Body of pancreas (tissue), 4 donors: ENCODE results near the gene NME7.

ENCODE experiments used
- CTCF ChIP-seq, 7 experiments: fragments of 450-650 bp in 4 of 7; fragments of 200-600 bp in 3 of 7; sonication (generic) in 3 of 7; IDR thresholded peaks; one replicate each; pipeline ENCODE4 v1.5.1; 2016 to 2019; ENCODE audit warnings: antibody characterized with exemption in 7 of 7
- POLR2A ChIP-seq, 3 donors: fragments of 450-650 bp; IDR thresholded peaks; one replicate each; pipeline ENCODE4 v1.6.1; 2016; ENCODE audit warnings: antibody characterized with exemption in 3 of 3, mild to moderate bottlenecking in 2 of 3

DNA sequence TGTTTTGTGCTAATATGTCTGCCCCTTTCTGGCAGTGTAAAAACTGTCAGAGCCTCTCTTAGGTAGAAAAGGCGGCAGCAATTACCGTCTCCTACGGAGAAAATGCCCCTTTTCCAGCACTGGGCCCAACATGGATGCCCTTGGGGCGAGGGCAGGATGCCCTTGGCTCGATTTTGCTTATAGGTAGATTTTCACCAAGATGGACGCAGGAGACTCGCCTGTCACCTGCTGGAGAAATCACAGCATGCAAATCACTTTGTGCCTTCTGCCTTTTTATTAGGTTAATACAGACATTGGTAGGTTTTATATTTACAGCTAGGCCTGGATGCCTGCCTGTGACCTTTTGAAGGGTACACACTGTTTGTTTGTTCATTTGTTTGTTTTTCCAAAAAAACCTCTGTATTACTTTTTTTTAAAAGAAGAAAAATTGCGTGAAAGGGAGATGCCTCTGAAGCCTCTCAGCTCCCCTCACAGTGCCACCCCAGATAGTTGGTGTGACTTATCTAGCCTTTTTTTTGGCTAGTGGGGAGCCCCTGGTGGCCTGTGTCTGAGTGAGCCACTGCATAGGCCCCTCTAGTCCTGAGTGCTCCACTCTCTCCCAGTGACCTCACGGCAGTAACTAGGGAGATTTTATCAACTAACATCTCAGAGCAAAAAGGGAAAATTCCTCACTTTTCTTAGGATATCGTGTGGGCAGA is 258.6 kb downstream of the NME7 start:
- TF ChIP-seq POLR2A (IDR thresholded peaks at IDR 0.05) (no peak), CTCF (IDR thresholded peaks at IDR 0.05) (peak in 5 of 7 experiments; percentile 13 to 36 (median 16))
